ENCODE results near the gene HES7.

DNA sequence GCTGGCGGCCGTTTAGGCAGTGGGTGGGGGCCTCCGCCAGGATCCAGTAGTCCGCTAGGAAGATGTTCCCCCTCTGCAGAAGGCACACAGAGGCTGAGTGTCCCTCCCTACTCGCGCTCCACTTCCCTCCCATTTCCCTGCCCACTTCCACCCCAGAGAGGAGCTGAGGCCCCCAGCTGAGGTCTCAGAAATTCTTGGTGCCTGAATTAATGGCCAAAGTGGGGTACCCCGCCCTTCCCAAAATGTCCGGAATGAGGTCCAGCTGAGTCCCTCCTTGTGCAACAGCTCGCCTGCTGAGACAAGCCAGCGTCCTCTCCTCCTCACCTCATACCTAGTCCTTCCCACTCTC is 13.5 kb downstream of the HES7 start:
- TF ChIP-seq, protein P1, sequence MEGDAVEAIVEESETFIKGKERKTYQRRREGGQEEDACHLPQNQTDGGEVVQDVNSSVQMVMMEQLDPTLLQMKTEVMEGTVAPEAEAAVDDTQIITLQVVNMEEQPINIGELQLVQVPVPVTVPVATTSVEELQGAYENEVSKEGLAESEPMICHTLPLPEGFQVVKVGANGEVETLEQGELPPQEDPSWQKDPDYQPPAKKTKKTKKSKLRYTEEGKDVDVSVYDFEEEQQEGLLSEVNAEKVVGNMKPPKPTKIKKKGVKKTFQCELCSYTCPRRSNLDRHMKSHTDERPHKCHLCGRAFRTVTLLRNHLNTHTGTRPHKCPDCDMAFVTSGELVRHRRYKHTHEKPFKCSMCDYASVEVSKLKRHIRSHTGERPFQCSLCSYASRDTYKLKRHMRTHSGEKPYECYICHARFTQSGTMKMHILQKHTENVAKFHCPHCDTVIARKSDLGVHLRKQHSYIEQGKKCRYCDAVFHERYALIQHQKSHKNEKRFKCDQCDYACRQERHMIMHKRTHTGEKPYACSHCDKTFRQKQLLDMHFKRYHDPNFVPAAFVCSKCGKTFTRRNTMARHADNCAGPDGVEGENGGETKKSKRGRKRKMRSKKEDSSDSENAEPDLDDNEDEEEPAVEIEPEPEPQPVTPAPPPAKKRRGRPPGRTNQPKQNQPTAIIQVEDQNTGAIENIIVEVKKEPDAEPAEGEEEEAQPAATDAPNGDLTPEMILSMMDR (conservative IDR thresholded peaks at IDR 0.05; ENCODE audit: low read length), result no peak
- no peak for TF ChIP-seq EZH2phosphoT487 (IDR thresholded peaks at IDR 0.05; ENCODE audit: borderline replicate concordance)

Measured in Loucy (cell line).